Pons (tissue), 1 donor: ENCODE measurements around the gene PDXP.

Experiments used
- DNase-seq: peaks from one replicate; pipeline ENCODE4 v3.0.0-alpha.2; 2016; ENCODE audit warnings: low spot score

The PDXP gene

GRCh38 chr22:37628830-37629229 lies 29.7 kb upstream of the PDXP start:
- no peak for DNase-seq

GRCh38 chr22:37629928-37630327 lies 28.6 kb upstream of the PDXP start:
- no peak for DNase-seq

GRCh38 chr22:37630839-37631435 lies 27.6 kb upstream of the PDXP start:
- no peak for DNase-seq

GRCh38 chr22:37631448-37632173 lies 26.9 kb upstream of the PDXP start:
- no peak for DNase-seq

- no peak for DNase-seq
Observed at GRCh38 chr22:37632174-37633088, 26.1 kb upstream of the PDXP start.

- no peak for DNase-seq
Observed at GRCh38 chr22:37633089-37633624, 25.4 kb upstream of the PDXP start.

- DNase-seq = peak; percentile 79
Observed at GRCh38 chr22:37633625-37634416, 24.7 kb upstream of the PDXP start.

- no peak for DNase-seq
Observed at GRCh38 chr22:37634417-37634924, 24.1 kb upstream of the PDXP start.

GRCh38 chr22:37635157-37635556 lies 23.4 kb upstream of the PDXP start:
- DNase-seq = no peak

- DNase-seq = no peak
Observed at GRCh38 chr22:37636186-37636948, 22.2 kb upstream of the PDXP start.

GRCh38 chr22:37636949-37637273 lies 21.6 kb upstream of the PDXP start:
- DNase-seq = no peak

- no peak for DNase-seq
Observed at GRCh38 chr22:37638391-37639069, 20.0 kb upstream of the PDXP start.

GRCh38 chr22:37639070-37639760 lies 19.3 kb upstream of the PDXP start, which contains the start of gene SH3BP1:
SH3BP1 (plus strand) TSS chr22:37639669; CDS start chr22:37639788, 119 bp downstream.
- no peak for DNase-seq

- no peak for DNase-seq
Observed at GRCh38 chr22:37639771-37640590, 18.5 kb upstream of the PDXP start.

- DNase-seq = no peak
Observed at GRCh38 chr22:37640591-37641560, 17.6 kb upstream of the PDXP start.

GRCh38 chr22:37641561-37641949 lies 17.0 kb upstream of the PDXP start:
- DNase-seq = no peak

- DNase-seq = peak; percentile 71
Observed at GRCh38 chr22:37643225-37643847, 15.2 kb upstream of the PDXP start.
